GM21515 (cell line): ENCODE results near the gene SLC25A12.

Experiments used
- ATAC-seq: cut with Tn5 transposase; IDR thresholded peaks from one replicate; pipeline ENCODE4 v1.9.1; 2021; ENCODE audit not compliant: unreplicated experiment

The SLC25A12 gene

GRCh38 chr2:171889808-171890207 lies 4.2 kb downstream of the SLC25A12 start:
- no peak for ATAC-seq

DNA sequence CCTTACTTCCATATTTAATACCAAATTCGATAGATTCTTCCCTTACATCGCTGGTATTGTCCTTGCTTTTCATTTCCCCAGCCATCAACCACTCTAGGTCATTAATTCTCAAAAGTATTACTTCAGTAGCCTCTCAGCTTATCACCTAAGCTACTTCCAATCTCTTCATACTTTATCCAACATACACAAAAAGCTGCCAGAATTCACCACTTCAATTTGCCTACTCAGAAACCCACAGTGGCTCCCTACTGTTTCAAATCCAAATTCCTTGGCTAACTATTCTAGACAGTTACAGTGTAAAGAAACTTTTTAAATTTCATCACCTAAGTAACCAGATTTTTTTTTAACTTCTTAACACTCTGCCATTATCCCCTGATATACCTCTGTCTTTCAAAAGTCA lies 4.7 kb downstream of the SLC25A12 start:
- no peak for ATAC-seq

- no peak for ATAC-seq
Observed at GRCh38 chr2:171883275-171883893, 10.7 kb downstream of the SLC25A12 start.

- ATAC-seq, result peak; percentile 66
Observed at GRCh38 chr2:171882089-171882769, 11.8 kb downstream of the SLC25A12 start.

GRCh38 chr2:171880774-171881173 lies 13.3 kb downstream of the SLC25A12 start:
- ATAC-seq, result no peak

DNA sequence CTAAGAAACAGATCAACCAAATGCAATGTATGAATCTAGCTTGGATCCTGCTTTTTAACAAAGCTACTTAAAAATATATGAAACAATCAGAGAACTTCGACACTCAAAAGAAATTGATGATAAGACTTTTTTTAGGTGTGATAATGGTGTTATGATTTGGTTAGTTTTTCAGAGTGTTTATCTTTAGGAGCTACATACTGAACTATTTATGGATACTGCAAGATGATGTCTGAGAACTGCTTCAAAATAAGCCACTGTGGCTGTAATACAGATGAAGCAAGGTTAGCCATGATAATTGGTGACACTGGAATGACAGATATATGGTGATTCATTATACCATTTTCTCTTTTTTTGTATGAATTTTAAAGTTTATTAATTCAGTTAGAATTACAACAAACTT lies 14.2 kb downstream of the SLC25A12 start:
- ATAC-seq, result no peak

GRCh38 chr2:171878481-171878993 lies 15.5 kb downstream of the SLC25A12 start:
- ATAC-seq, result no peak

GRCh38 chr2:171874963-171875362 lies 19.1 kb downstream of the SLC25A12 start:
- ATAC-seq, result no peak

DNA sequence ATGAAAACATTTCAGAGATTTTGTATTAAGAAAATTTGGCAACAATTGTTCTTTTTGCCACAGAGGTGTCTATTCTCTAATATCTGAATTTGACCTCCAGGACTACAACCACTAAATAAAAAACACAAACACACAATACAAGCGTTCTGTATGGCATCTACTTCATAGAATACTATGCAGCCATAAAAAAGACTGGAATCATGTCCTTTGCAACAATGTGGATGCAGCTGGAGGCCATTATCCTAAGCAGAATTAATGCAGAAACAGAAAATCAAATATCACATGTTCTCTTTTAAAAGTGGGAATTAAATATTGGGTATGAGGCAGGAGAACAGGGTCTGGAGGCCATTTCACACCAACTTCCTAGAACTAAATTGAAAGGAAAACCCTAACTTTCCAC lies 19.5 kb downstream of the SLC25A12 start:
- ATAC-seq, result no peak

DNA sequence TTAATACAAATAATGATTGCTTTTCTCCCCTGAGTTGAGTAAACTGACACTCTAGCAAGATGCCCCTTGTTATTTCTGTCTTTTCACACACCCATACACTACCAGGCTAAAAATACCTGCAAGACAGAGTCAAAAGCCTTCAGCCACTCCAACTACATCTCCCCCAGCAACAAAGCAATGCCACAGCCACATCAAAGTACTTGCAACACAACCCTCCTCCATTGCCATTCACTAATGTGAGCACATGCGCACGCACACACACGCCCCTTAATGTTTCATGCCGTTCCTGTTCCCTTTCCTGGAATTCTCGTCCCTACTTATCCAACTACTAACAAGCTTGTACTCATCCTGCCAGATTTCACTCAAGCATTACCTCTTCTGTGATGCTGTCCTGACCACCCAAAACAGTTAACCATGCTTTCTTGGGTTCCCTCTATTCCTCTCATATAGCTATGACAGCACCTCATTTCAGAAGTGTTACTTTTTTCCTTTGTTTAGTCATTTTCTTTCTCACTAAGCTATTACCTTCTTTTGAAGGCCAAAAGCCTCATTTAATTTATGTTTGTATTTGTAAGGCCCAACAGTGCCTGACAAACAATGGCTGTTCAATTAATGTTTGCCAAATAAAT lies 29.6 kb downstream of the SLC25A12 start:
- ATAC-seq, result no peak

DNA sequence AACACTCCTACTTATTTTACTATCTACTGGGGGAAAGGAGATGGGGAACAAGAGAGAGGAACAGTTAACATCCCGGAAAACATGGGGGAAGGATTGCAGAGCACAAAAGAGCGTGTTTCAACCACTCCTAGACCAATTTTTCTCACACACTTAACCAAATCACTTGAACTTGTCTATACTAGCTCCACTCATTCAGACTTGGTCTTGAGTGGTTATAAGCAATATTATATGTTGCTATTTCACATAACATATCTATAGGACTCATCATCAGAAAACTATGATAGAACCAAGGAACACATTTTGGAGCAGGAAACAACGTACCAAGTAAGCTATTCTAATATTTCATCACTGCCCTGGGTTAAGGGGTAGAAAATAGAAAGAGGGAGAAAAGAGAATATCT lies 31.5 kb downstream of the SLC25A12 start:
- ATAC-seq, result no peak

DNA sequence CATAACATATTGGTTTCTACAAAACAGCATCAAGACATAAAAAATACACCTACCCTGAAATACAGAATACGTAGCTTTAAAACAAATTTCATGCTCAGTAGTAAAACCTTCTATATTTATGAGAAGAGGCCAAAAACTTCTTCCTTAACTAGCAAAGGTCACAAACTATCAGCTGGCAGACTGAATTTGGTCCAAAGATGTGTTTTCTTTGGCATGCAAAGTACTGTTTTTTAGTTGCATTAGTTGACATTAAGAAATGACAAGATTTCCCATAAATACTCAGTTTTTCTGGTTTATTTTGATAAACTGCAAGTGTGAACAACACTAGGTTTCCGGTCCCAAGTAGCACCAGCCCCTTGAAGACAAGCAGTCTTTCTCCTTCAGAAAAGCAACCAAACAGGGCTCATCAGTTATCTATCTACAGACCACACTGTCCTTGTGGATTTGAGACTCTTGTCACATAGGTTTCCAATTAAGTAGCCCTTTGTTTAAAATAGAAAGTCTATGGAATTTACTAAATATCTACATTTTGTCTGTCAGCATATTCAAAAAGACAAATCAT lies 35.6 kb downstream of the SLC25A12 start:
- no peak for ATAC-seq

DNA sequence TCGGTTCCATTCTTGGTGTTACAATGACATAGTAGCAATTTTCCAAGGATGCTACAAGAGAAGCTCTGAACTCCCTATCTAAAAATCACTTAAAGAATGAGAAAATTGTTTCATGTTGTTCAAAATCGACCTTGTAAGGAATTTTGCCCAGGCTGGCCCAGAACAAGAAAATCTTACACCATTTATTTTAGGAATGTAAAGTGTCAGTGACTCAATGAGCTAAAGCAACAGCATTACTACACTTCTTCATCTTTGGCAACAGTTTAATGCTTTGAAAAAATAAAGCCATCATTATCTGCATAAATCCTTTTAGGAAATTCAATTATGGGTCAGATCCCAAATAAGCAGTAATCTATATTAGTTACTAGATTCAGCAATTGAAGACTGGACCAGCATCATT lies 38.6 kb downstream of the SLC25A12 start:
- ATAC-seq, result no peak

DNA sequence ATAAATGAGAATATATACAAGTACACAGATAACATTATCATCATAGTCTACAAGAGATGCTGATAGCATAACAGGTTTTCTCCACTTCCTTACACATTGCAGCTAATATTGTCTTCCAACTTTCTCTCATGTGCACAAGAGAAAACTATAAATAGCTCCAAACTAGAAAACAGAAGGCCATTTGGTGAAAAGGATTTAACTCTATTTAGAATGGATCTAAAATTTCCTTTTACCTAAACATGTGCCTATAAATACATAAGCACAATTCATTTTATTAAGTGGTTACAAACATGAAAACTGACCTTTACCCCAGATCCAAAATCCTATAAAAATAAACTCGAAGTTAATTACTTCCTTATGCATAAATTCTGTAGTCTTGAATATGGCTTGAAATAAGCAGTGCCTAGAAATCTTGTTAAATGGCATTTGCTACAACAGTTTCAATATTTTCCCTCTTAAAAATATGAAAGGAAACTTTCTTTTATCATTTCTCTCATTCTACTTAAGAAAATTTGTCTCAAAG lies 41.6 kb downstream of the SLC25A12 start:
- ATAC-seq, result no peak

DNA sequence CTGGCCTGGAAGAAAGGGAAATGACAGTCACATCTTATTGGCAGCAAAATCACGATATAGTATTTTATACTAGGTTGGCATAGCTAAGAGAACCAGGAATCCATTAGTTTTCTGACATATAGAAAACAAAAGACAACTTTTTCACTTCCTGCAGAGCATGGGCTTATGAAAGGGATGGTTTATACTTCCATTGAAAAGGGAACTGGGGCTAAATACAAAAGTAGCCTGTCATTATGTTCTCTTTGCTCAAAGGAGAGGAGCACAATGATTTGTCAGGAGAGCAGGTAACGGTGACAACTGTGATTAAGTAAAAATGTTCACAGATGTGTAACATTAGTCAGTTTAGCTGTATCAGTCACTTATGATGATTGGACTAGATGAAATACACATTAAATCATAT lies 46.4 kb downstream of the SLC25A12 start:
- no peak for ATAC-seq

DNA sequence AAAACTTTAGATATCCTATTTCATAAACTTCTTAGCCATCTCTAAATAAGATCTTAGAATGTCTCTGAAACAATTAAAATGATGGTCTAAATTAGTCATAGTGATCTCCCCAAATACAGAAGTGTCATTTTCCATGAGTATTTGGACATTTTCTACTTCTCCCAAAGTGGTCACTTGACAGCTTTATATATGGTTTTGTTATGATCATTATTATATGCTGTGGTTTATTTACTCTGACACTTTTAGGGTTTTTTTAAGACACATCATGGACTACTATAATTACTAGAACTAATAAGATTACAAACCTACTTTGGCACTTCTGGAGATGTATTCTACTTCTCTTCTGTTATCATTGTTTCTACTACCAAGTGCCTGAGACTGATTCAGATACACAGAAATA lies 47.1 kb downstream of the SLC25A12 start:
- ATAC-seq, result no peak

DNA sequence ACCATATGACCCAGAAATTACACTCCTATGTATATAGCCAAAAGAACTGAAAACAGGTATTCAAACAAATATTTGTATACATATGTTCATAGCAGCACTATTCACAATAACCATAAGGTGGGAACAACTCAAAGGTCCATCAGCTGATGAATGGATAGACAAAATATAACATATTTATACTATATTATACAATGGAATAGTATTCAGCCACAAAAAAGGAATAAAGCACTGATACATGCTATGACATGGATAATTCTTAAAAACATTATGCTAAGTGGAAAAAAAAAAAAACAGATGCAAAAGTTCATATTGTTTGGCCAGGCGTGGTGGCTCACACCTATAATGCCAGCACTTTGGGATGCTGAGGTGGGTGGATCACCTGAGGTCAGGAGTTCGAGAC lies 52.0 kb downstream of the SLC25A12 start:
- ATAC-seq, result no peak

DNA sequence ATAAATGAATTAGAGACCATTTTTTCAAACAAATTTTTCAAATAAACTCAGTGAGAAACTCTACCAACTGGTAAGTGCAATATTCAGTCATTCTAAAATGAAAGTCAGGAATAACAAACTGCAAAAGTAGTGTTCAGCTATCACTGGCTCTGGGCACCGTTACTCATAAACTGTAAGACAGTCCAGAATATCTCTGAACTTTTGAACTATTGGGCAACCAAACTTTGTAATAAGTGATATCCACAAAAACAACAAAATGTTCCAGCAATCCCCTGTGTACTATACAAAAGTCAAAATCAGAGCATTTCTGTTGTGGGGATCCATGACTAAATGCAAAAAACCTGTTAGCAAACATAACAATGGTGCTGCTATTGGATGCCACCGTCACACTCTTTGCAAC lies 56.3 kb downstream of the SLC25A12 start:
- no peak for ATAC-seq

- ATAC-seq, result no peak
Observed at GRCh38 chr2:171836146-171836910, 57.7 kb downstream of the SLC25A12 start.

DNA sequence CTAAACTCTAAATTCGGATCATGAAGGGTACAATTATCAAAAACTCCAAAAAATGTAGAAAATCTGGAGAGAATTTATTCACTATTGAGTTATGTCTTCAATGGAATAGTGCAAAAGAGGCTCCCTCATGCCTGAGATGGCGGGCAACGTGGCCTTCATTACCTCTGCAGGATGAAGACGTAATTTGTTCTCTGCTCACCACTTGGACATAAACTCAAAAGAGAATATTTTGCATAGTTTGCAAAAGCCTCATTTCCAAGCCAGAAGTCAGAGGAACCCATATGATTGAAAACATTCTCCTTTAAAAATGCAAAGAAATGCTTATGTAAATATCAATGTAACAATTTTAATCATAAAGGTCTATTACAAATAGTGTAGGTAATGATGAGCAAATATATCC lies 58.7 kb downstream of the SLC25A12 start:
- ATAC-seq, result no peak

DNA sequence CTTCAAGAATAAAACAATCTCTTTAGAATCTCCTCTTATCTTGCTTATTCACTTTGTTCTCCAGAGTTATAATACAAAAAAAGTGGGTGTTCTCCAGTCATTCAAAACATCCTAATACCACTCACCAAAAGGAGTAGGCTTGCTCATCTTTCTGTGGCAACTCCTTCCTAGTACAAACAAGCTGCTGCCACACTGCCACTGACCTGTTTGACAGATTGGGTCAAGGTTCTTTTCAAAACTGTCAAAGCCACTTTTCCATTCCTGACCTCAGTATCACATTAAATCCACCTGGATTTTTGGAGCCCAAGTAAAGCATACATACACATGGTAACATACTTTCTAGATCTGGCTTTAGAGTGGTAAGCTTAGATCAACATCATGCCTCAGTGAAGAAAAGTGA lies 59.8 kb downstream of the SLC25A12 start:
- no peak for ATAC-seq
